Measurements from ENCODE around the gene EFCAB3. TPM values are rescaled to one million over a fixed set of nuclear protein-coding genes. Genes with fewer than 3 reads are reported as not detected.

Gene EFCAB3
- total RNA-seq (2021) (not detected in 3 replicates), Bru-seq, nascent RNA (percentile 2 among the genes with signal in this experiment)
- long read RNA-seq, experiment 1 = 0 reads
- long read RNA-seq, experiment 2 = 0 reads
- long read RNA-seq, experiment 3 = 0 reads

GRCh38 chr17:62380253-62380652, at the start of gene EFCAB3:
TSS of gene EFCAB3 (plus strand) at chr17:62380553. CDS start at chr17:62382980, 2,427 bp downstream.
- TF ChIP-seq NFE2L1 (CRISPR knock-in tag; IDR thresholded peaks at IDR 0.05) (no peak), SMAD3 (CRISPR knock-in tag; IDR thresholded peaks at IDR 0.05; ENCODE audit: borderline replicate concordance) (no peak), GABPB1 (CRISPR knock-in tag; IDR thresholded peaks at IDR 0.05) (no peak), ARID4B (CRISPR knock-in tag; IDR thresholded peaks at IDR 0.05; ENCODE audit: borderline replicate concordance) (no peak)
- TF ChIP-seq, protein P1, sequence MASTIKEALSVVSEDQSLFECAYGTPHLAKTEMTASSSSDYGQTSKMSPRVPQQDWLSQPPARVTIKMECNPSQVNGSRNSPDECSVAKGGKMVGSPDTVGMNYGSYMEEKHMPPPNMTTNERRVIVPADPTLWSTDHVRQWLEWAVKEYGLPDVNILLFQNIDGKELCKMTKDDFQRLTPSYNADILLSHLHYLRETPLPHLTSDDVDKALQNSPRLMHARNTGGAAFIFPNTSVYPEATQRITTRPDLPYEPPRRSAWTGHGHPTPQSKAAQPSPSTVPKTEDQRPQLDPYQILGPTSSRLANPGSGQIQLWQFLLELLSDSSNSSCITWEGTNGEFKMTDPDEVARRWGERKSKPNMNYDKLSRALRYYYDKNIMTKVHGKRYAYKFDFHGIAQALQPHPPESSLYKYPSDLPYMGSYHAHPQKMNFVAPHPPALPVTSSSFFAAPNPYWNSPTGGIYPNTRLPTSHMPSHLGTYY (CRISPR knock-in tag; IDR thresholded peaks at IDR 0.05) = no peak
- no peak within 1 kb of the TSS for H3K4me3 Mint-ChIP-seq
- ATAC-seq (no peak), DNase-seq (ENCODE audit: low spot score) (no peak)
- ChIA-PET CTCF (no interaction called here), POLR2A (no interaction called here)
- no peaks in the 10 kb centered on the region for H3K27me3 Mint-ChIP-seq (ENCODE audit: low read depth)
- no peaks in the 10 kb centered on the region for H3K9me3 Mint-ChIP-seq
- no peaks in the 10 kb centered on the region for H3K36me3 Mint-ChIP-seq
- H3K4me1 Mint-ChIP-seq = no peaks in the 10 kb centered on the region
- H3K27ac Mint-ChIP-seq = no peak within 1 kb of the TSS

- Mint-ChIP-seq H3K27ac (no peak overlapping the region), H3K36me3 (peaks cover 8% of the 10 kb centered on the region), H3K9me3 (peaks cover 22% of the 10 kb centered on the region), H3K27me3 (ENCODE audit: low read depth) (no peaks in the 10 kb centered on the region; the same call in 1 of the 2 replicates), H3K4me3 (no peak overlapping the region), H3K4me1 (no peaks in the 10 kb centered on the region)
- TF ChIP-seq MAX (CRISPR knock-in tag; IDR thresholded peaks at IDR 0.05) (no peak), USF1 (CRISPR knock-in tag; IDR thresholded peaks at IDR 0.05) (no peak), NFE2L1 (CRISPR knock-in tag; IDR thresholded peaks at IDR 0.05) (no peak), CREB1 (CRISPR knock-in tag; IDR thresholded peaks at IDR 0.05) (no peak), JAZF1 (CRISPR knock-in tag; IDR thresholded peaks at IDR 0.05) (no peak), ETV6 (CRISPR knock-in tag; IDR thresholded peaks at IDR 0.05) (no peak)
- TF ChIP-seq, protein P2, sequence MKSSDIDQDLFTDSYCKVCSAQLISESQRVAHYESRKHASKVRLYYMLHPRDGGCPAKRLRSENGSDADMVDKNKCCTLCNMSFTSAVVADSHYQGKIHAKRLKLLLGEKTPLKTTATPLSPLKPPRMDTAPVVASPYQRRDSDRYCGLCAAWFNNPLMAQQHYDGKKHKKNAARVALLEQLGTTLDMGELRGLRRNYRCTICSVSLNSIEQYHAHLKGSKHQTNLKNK (CRISPR knock-in tag; IDR thresholded peaks at IDR 0.05) = no peak
- no peak for DNase-seq (ENCODE audit: low spot score)
- no peak for ATAC-seq
- ChIA-PET CTCF (no interaction called here), POLR2A (no interaction called here)
These were observed 43.8 kb upstream of the EFCAB3 start for GRCh38 chr17:62336527-62336926.

DNA sequence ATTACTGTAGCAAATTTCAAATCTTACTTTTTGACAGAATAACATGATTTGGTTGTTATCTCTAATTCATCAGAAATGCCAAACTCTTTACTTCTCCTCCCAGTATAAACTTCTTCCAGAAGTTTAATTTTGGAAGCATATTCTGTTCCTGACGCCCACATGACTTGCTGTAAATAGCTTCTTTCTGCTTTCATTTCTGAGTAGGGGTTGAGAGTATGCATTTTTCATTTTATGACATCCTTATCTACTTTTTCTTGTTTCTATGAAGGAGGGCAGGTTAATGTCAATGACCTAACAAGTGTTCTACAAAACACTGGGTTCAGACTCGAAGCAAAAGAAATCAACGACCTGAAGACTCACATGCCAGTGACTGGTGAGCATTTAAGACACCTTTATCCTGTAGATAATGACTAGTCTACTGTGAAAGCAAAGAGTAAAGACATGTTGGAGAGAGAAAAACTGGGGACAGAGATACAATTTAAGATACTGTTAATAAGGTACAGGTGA, 36.5 kb upstream of the EFCAB3 start:
- ChIA-PET POLR2A (no interaction called here), CTCF (no interaction called here)
- ATAC-seq (no peak), DNase-seq (ENCODE audit: low spot score) (no peak)
- no peaks in the 10 kb centered on the region for H3K4me1 Mint-ChIP-seq
- peaks cover 4% of the 10 kb centered on the region; the same call in 1 of the 2 replicates for H3K36me3 Mint-ChIP-seq
- TF ChIP-seq ESRRA (CRISPR knock-in tag; IDR thresholded peaks at IDR 0.05; ENCODE audit: borderline replicate concordance) (no peak), TP53 (CRISPR knock-in tag; IDR thresholded peaks at IDR 0.05) (no peak), OVOL2 (CRISPR knock-in tag; IDR thresholded peaks at IDR 0.05; ENCODE audit: borderline replicate concordance) (no peak), NR1H2 (CRISPR knock-in tag; IDR thresholded peaks at IDR 0.05) (no peak), ZNF138 (CRISPR knock-in tag; conservative IDR thresholded peaks at IDR 0.05) (no peak), ZNF121 (CRISPR knock-in tag; IDR thresholded peaks at IDR 0.05) (no peak), RORB (CRISPR knock-in tag; IDR thresholded peaks at IDR 0.05) (no peak), GABPB1 (CRISPR knock-in tag; IDR thresholded peaks at IDR 0.05) (no peak), FOXP1 (CRISPR knock-in tag; IDR thresholded peaks at IDR 0.05; ENCODE audit: borderline replicate concordance) (no peak), ATF3 (CRISPR knock-in tag; conservative IDR thresholded peaks at IDR 0.05) (no peak), KAT7 (CRISPR knock-in tag; IDR thresholded peaks at IDR 0.05; ENCODE audit: borderline replicate concordance) (no peak), MXD4 (CRISPR knock-in tag; IDR thresholded peaks at IDR 0.05; ENCODE audit: borderline replicate concordance) (no peak), CREB1 (CRISPR knock-in tag; IDR thresholded peaks at IDR 0.05) (no peak)
- peaks cover 15% of the 10 kb centered on the region for H3K9me3 Mint-ChIP-seq
- peaks cover 4% of the 10 kb centered on the region for H3K27me3 Mint-ChIP-seq (ENCODE audit: low read depth)
- no peak overlapping the region for H3K27ac Mint-ChIP-seq
- H3K4me3 Mint-ChIP-seq = no peak overlapping the region
